ENCODE measurements around the gene ZBTB43. TPM values are rescaled to one million over a fixed set of nuclear protein-coding genes. Genes with fewer than 3 reads are reported as not detected.

ZBTB43 gene
- polyA plus RNA-seq, 1 donor from 2014 or later, result 12.3 TPM

DNA sequence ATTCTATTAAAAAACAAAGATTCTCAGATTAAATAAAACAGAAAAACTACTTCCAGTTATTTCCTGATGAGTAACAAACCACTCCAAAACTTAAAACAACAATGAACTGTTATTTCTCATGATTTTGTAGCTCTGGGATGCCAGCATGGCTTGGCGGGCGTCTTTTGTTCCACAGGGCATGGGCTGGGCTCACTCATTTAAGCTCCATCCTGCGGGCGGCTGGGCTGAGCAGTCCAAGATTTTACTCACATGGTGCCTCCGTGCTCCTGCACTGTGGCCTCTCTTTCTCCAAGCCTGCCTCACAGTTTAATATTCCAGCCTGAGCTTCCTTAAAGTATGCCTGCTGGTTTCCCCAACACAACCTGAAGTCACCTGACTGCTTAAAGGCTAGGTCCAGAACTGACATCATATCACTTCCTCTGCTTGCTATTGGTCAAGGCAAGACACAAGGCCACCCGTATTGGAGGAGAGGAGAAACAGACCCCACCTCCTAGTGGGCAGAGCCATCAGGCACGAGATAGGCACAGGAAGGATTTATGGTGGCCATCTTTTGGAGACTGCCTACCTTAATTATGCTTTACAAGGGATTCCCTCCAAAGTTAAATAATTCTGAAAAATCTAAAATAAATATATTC lies 41.6 kb upstream of the ZBTB43 start:
- H3K27ac ChIP-seq (ENCODE audit: low read length), result no peak overlapping the region
- H3K4me2 ChIP-seq (ENCODE audit: low read length), result no peak overlapping the region
- no peak for TF ChIP-seq RAD21 (conservative IDR thresholded peaks at IDR 0.05)
- TF ChIP-seq, protein P1, sequence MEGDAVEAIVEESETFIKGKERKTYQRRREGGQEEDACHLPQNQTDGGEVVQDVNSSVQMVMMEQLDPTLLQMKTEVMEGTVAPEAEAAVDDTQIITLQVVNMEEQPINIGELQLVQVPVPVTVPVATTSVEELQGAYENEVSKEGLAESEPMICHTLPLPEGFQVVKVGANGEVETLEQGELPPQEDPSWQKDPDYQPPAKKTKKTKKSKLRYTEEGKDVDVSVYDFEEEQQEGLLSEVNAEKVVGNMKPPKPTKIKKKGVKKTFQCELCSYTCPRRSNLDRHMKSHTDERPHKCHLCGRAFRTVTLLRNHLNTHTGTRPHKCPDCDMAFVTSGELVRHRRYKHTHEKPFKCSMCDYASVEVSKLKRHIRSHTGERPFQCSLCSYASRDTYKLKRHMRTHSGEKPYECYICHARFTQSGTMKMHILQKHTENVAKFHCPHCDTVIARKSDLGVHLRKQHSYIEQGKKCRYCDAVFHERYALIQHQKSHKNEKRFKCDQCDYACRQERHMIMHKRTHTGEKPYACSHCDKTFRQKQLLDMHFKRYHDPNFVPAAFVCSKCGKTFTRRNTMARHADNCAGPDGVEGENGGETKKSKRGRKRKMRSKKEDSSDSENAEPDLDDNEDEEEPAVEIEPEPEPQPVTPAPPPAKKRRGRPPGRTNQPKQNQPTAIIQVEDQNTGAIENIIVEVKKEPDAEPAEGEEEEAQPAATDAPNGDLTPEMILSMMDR (IDR thresholded peaks at IDR 0.05; ENCODE audit: poor library complexity, severe bottlenecking), result no peak
- no peak for TF ChIP-seq POLR2AphosphoS5 (IDR thresholded peaks at IDR 0.05)
- TF ChIP-seq, protein P2, sequence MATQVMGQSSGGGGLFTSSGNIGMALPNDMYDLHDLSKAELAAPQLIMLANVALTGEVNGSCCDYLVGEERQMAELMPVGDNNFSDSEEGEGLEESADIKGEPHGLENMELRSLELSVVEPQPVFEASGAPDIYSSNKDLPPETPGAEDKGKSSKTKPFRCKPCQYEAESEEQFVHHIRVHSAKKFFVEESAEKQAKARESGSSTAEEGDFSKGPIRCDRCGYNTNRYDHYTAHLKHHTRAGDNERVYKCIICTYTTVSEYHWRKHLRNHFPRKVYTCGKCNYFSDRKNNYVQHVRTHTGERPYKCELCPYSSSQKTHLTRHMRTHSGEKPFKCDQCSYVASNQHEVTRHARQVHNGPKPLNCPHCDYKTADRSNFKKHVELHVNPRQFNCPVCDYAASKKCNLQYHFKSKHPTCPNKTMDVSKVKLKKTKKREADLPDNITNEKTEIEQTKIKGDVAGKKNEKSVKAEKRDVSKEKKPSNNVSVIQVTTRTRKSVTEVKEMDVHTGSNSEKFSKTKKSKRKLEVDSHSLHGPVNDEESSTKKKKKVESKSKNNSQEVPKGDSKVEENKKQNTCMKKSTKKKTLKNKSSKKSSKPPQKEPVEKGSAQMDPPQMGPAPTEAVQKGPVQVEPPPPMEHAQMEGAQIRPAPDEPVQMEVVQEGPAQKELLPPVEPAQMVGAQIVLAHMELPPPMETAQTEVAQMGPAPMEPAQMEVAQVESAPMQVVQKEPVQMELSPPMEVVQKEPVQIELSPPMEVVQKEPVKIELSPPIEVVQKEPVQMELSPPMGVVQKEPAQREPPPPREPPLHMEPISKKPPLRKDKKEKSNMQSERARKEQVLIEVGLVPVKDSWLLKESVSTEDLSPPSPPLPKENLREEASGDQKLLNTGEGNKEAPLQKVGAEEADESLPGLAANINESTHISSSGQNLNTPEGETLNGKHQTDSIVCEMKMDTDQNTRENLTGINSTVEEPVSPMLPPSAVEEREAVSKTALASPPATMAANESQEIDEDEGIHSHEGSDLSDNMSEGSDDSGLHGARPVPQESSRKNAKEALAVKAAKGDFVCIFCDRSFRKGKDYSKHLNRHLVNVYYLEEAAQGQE (IDR thresholded peaks at IDR 0.05; ENCODE audit: borderline replicate concordance), result no peak
- TF ChIP-seq TAF1 (IDR thresholded peaks at IDR 0.05; ENCODE audit: low read depth), result no peak
- no peak for TF ChIP-seq EZH2 (IDR thresholded peaks at IDR 0.05; ENCODE audit: borderline replicate concordance, insufficient read depth, low read length, poor library complexity, severe bottlenecking)
- TF ChIP-seq MXI1 (conservative IDR thresholded peaks at IDR 0.05; ENCODE audit: poor library complexity, severe bottlenecking), result no peak
- no peak for TF ChIP-seq EP300 (conservative IDR thresholded peaks at IDR 0.05; ENCODE audit: poor library complexity, severe bottlenecking)
- no peak for TF ChIP-seq SMC3 (conservative IDR thresholded peaks at IDR 0.05; ENCODE audit: poor library complexity)
- no peaks in the 10 kb centered on the region for H3K36me3 ChIP-seq (ENCODE audit: insufficient read depth, low read length)
- H4K20me1 ChIP-seq (ENCODE audit: insufficient read depth), result no peaks in the 10 kb centered on the region
- no peaks in the 10 kb centered on the region for H3K27me3 ChIP-seq (ENCODE audit: insufficient read depth, low read depth, low read length)
- H3K9me3 ChIP-seq (ENCODE audit: low read length), result no peaks in the 10 kb centered on the region
- H3K79me2 ChIP-seq (replicated peaks; ENCODE audit: insufficient read depth, low read length), result no peaks in the 10 kb centered on the region
- H3K4me3 ChIP-seq (ENCODE audit: low read length), result no peak overlapping the region
- H3K9me2 ChIP-seq (ENCODE audit: insufficient read depth, low read length), result no peaks in the 10 kb centered on the region
- H2AFZ ChIP-seq (ENCODE audit: low read depth, low read length), result no peak overlapping the region
- no peak overlapping the region for H3K9ac ChIP-seq (ENCODE audit: low read length)
- no peaks in the 10 kb centered on the region for H3F3A ChIP-seq (ENCODE audit: insufficient read depth, low read length, poor library complexity, severe bottlenecking)

DNA sequence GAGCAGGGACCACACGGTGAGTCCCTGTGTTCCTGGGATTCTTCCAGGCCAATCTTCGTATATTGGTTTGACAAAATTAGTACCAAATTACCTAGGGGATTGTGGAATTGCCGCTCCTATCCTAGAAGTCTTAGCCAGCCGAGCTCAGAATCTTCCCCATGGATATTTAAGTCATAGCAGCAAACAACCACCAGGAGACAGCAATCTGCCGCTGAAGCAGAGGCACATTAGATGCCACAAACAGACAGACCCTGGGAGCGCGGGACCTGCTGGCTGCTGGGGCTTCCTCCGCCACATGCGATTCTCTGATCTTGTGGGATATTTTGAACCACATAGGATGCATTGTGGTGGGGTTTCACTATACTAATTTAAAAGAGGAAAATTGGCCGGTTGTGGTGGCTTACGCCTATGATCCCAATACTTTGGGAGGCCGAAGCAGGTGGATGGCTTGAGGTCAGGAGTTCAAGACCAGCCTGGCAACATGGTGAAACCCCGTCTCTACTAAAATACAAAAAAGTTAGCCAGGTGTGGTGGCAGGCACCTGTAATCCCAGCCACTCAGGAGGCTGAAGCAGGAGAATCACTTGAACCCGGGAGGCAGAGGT lies 31.7 kb upstream of the ZBTB43 start:
- no peaks in the 10 kb centered on the region for H3K79me2 ChIP-seq (replicated peaks; ENCODE audit: insufficient read depth, low read length)
- H3K27me3 ChIP-seq (ENCODE audit: insufficient read depth, low read depth, low read length), result no peaks in the 10 kb centered on the region
- H3K9ac ChIP-seq (ENCODE audit: low read length), result no peak overlapping the region
- TF ChIP-seq, protein P1 (IDR thresholded peaks at IDR 0.05; ENCODE audit: poor library complexity, severe bottlenecking), result no peak
- TF ChIP-seq EP300 (conservative IDR thresholded peaks at IDR 0.05; ENCODE audit: poor library complexity, severe bottlenecking), result no peak
- TF ChIP-seq MXI1 (conservative IDR thresholded peaks at IDR 0.05; ENCODE audit: poor library complexity, severe bottlenecking), result no peak
- TF ChIP-seq EZH2 (IDR thresholded peaks at IDR 0.05; ENCODE audit: borderline replicate concordance, insufficient read depth, low read length, poor library complexity, severe bottlenecking), result no peak
- no peak for TF ChIP-seq SMC3 (conservative IDR thresholded peaks at IDR 0.05; ENCODE audit: poor library complexity)
- TF ChIP-seq TAF1 (IDR thresholded peaks at IDR 0.05; ENCODE audit: low read depth), result no peak
- TF ChIP-seq RAD21 (conservative IDR thresholded peaks at IDR 0.05), result no peak
- TF ChIP-seq POLR2AphosphoS5 (IDR thresholded peaks at IDR 0.05), result no peak
- TF ChIP-seq, protein P2 (IDR thresholded peaks at IDR 0.05; ENCODE audit: borderline replicate concordance), result no peak
- no peaks in the 10 kb centered on the region for H3F3A ChIP-seq (ENCODE audit: insufficient read depth, low read length, poor library complexity, severe bottlenecking)
- H3K36me3 ChIP-seq (ENCODE audit: insufficient read depth, low read length), result no peaks in the 10 kb centered on the region
- no peaks in the 10 kb centered on the region for H3K9me2 ChIP-seq (ENCODE audit: insufficient read depth, low read length)
- H4K20me1 ChIP-seq (ENCODE audit: insufficient read depth), result no peaks in the 10 kb centered on the region
- no peak overlapping the region for H2AFZ ChIP-seq (ENCODE audit: low read depth, low read length)
- H3K27ac ChIP-seq (ENCODE audit: low read length), result no peak overlapping the region
- no peak overlapping the region for H3K4me3 ChIP-seq (ENCODE audit: low read length)
- peaks cover 2% of the 10 kb centered on the region for H3K9me3 ChIP-seq (ENCODE audit: low read length)
- H3K4me2 ChIP-seq (ENCODE audit: low read length), result no peak overlapping the region

Measured in neural cell (in vitro differentiated cells).